Astrocyte of the hippocampus (primary cell): ENCODE data around the gene NCEH1.
"Not testable (repeated sequence)": the region's sequence is repeated elsewhere in the genome, so short reads cannot be mapped to it uniquely, and the experiment has no call there.

Experiments used
- DNase-seq: peaks from one replicate; pipeline ENCODE4 v3.0.0; 2011; ENCODE audit warnings: low read depth, low spot score

The NCEH1 gene

DNA sequence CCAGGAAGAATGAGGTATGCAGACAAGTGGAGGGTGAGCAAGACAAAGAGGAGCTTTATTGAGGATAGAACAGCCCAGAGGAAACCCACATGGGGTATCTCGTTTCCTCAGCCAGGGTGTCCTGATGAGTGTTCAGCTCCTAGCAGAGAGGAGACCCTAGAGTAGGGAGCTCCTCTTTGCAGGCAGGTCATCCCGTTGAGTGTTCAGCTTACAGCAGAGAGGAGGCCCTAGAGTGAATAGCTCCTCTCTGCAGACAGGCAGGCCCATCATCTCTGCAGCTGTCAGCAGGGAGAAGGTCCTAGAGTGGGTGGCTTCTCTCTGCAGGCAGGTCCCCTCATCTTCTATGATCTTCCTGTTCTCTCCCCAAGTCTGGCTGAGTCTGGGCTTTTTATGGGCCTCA lies 97.0 kb downstream of the NCEH1 start:
- no peak for DNase-seq

GRCh38 chr3:172612871-172613678 lies 97.8 kb downstream of the NCEH1 start:
- DNase-seq: no peak

DNA sequence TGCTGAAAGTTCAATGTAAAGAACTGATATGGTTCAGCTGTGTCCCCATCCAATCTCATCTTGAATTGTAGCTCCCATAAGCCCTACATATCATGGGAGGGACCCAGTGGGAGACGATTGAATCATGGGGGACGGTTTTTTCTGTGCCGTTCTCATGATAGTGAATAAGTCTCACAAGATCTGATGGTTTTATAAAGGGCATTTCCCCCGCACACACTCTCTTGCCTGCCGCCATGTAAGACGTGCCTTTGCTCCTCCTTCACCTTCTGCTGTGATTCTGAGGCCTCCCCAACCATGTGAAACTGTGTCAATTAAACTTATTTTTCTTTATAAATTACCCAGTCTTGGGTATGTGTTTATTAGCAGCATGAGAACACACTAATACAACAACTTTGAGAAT lies 101.1 kb downstream of the NCEH1 start:
- no peak for DNase-seq

DNA sequence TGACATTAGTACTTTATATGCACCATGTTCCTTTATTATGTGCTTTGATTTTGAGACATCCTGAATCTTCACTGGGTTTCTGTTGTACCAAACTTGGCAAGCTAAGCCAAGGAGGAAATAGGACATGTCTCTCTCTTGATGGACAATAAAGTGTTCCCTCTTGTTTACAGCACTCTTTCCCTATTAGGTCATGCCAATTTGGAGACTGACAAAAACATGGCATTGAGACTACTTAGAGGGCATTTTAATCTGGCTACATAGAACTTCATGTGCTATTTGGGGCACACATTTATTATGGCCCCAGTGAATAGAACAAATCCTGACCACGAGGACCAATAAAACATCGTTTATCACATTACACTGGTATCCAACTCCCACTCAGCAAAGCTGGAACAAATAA lies 102.3 kb downstream of the NCEH1 start:
- no peak for DNase-seq

DNA sequence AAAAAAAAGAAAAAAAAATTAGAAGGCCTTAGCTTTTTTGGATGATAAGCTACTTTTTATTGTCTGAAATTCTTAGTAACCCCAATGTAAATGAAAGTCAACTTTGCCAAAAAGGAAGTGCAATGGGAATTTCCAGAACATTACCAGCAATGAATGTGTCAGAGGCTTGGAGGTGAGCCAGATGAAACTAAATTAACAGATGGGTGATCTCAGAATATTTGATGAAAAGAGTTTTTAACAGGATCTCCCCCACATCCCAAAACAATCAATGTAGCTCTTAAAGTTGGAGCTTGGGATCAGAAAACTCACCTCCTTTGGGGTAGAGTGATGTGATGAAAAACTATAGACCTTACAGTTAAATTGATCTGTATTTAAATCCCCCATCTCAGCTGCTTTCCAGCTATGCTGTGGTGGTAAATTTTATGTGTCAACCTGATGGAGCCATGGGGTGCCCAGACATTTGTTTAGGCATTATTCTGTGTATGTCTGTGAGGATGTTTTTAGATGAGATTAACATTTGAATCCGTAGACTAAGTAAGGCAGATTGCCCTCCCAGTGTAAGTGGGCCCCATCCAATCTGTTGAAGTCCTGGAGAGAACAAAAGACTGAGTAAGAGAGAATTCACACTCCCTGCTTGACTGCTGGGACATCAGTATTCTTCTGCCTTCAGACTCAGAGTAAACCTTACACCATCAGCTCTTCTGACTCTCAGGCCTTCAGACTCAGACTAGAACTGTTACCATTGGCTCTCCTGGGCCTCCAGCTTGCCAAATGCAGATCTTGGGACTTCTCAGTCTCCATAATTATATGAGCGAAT lies 103.4 kb downstream of the NCEH1 start:
- peak; percentile 92 for DNase-seq

DNA sequence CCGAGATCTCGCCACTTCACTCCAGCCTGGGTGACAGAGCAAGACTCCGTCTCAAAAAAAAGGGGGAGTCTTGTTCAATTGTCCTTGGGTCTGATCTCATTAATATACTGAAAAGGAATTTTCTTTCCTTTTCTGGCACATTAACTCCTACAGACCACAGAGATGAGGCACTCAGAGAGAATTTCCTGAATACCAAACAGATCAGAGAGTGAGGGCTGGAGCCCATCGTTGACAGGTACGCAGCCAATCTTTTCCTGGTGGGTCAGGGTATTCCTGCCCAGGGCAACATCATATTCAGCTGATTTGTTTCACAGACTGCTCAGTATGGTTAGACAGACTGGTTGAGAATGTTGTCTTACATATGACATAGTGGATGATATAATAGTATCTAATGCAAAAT lies 104.8 kb downstream of the NCEH1 start:
- DNase-seq: peak; percentile 87

- DNase-seq: no peak
These were observed 105.8 kb downstream of the NCEH1 start for GRCh38 chr3:172604895-172605646.

- no peak for DNase-seq
These were observed 109.6 kb downstream of the NCEH1 start for GRCh38 chr3:172601066-172601832.

- DNase-seq: no peak
These were observed 110.2 kb downstream of the NCEH1 start for GRCh38 chr3:172600644-172601065.

- DNase-seq: no peak
These were observed 112.0 kb downstream of the NCEH1 start for GRCh38 chr3:172598904-172599303.

- DNase-seq: no peak
These were observed 114.5 kb downstream of the NCEH1 start for GRCh38 chr3:172596394-172596706.

DNA sequence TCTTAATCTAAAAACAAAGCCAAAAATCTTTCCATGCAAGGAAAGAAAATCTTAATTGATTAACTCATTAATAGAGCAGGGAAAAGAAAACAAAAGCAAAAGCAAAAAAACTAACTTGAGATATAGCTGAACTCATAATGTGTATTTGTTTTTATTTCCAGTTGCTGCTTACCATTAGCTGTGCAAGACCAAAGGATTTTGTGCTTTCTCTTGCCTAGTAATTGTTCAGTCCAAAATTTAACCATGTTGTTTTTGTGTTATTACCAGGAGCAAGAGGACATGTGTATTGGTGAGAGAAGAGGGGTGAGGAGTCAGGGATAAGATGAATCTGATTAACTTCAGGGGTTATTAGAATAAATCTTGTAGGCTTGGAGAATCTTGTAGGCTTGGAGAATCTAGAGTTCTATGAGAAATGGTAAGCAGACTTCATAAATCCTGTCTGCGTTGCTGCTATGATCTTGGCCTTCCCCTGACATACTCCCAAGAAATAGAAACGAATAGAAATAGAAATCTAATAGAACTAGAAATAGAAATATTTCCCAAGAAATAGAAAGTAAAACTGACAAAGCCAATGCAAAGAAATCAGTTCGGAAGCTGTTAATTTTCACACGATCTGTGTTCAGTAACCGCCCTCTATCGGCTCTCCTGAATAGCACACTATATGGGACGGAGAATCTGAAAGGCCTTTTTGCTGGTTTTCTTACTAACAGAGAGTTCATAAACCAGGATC lies 115.0 kb downstream of the NCEH1 start:
- DNase-seq: peak; percentile 66

- not testable (repeated sequence) for DNase-seq
These were observed 115.8 kb downstream of the NCEH1 start for GRCh38 chr3:172594900-172595663.

GRCh38 chr3:172592898-172593669 lies 117.8 kb downstream of the NCEH1 start:
- no peak for DNase-seq

DNA sequence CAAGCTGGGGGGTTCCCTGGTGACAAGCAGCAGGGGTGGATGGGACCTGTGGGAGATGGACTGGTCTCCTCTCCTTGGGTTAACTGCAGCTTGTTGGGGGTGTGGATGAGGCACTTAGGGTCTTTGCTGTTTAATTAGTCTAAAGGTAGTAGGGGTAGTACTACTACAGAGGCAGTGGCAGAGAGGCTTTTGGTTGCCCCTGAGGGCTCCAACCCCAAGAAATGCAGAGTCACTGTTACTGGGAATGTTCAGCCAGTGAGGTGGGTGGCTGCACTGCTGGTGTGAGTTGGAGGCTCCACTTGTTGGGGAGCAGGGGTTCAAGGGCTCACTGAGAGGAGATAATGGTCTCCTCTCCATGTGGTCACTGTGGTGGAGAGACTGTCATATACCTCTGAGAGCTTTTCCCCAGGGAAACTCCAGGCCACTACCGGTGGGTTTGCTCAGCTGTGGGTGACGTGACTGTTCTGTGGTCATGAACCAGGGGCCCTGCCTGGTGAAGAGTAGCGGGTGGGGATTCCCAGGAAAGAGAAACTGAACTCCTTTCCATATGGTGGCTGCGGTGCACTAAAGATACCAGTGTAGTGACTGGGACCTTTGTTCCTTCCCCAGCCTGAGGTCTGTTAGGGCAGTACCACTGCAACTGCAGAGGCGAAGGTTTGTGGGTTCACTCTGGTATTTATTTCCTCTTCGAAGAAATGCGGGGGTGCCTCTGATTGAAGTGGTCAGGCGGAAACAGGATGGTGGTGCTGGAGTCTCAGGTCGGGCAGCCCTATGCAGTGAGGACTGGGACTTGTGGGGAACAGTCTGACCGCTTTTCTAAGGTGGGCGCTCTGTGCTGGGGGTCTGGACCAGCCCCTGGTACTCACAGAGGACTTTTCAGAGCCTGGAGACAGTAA lies 118.7 kb downstream of the NCEH1 start:
- no peak for DNase-seq

GRCh38 chr3:172591125-172591605 lies 119.7 kb downstream of the NCEH1 start:
- DNase-seq: no peak

DNA sequence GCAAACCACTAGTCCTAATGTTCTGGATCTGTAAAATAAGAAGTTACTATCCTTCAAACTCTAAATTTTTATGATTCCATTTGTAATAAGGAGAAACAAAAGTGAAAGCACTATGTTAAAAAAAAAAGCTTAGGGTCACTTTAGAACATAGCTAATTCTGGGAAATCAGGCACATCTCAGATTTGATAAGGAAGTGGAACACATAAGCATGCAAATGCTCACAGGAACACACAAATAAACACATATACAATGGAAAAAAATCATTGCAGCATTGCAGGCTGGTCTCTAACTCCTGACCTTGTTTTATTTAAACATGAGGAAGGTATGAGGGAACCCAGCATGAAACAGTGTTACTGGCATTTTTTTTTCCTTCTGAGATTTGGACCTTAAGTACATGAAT lies 124.4 kb downstream of the NCEH1 start:
- DNase-seq: no peak

DNA sequence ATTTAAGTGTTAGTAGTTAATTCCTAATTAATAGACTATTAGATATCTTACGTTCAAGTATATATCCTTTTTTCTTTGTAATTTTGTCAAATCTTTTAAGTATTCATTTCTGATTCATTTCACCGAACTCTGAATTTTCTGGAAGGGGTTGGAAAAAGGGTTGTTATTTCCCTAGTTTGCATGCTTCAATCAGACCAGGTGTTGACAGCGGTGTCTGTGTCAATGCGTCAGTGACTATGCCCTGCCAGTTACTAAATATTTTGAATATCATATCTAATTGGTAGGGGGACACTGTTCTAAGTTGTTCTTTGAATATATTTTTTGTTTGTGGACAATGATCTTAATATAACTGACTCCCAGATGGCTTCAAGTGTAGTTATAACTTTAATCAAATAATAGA lies 124.9 kb downstream of the NCEH1 start:
- no peak for DNase-seq
